Kidney glomerular epithelial cell (primary cell): Measurements from ENCODE around the gene NACAD.
"Not testable (repeated sequence)": the region's sequence is repeated elsewhere in the genome, so short reads cannot be mapped to it uniquely, and the experiment has no call there.

Experiments used
- DNase-seq: peaks from one replicate; lab custom pipeline; 2025; lab: John Stamatoyannopoulos, UW

The NACAD gene

GRCh38 chr7:45114257-45114656 is 25.5 kb upstream of the NACAD start:
- not testable (repeated sequence) for DNase-seq

DNA sequence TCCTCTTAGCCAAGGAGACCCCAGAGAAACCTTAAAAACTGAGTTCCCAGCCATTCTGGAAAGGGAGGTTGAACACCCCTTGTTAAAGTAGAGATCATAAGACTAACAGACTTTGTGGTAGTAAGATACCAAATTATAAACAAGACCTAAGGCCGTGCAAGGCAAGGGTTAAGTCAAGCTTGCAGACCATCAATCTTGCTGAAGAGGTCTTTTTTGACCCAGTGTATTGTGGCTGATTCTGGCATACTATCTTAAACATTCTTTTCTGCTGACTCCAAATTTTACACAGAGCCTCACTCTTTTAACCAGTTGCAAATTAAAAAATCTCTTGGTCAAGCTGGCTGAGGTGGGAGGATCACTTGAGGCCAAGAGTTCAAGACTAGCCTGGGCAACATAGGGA is 23.9 kb upstream of the NACAD start:
- no peak for DNase-seq

DNA sequence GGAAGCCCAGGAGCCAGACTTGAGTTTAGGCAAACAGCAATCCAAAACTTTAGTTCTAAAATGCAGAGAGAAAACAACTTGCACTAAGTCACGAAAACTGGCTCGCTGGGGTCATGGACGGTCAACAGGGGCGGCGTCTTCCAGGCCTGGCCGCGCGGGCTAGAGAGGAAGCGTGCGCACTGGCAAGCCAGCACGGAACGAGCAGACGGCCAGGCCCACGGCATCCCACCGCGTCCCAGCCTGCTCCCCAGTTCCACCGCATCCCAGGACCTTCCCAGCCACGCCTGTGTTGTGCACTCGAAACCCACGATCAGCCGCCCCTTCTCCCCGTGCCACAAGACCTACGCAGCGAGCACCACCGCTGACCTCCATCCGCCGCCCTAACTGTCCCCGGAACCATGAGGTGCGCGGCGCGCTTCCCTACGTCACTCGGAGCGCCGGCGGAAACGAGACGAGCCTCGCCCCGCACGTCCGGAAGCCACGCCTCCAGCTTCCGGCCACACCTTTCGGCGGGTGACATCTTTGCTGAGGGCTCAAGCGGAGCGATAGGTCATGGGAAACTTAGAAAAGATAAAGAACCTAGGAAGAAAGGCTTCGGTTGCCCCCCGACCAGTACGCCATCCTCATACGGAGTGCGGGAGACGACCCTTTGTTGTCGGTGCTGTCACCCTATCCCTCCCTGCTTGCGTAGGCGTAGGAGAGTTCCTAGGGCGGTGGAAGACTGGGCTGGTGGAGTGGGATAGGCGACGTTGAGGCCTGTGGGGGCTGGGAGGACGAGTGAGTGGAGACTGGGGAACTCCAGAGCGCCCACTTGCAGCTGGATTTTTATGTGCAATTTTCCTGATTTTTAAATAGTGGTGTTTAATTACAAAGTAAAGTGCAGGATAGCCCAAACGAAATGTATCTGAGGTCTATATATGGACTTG is 22.8 kb upstream of the NACAD start, which contains the start of gene TBRG4:
TSS of gene TBRG4 (minus strand) at position 400 of the 926 bp plus-strand sequence. CDS start 2,460 bp downstream, outside the sequence.
- DNase-seq = peak; percentile 87

DNA sequence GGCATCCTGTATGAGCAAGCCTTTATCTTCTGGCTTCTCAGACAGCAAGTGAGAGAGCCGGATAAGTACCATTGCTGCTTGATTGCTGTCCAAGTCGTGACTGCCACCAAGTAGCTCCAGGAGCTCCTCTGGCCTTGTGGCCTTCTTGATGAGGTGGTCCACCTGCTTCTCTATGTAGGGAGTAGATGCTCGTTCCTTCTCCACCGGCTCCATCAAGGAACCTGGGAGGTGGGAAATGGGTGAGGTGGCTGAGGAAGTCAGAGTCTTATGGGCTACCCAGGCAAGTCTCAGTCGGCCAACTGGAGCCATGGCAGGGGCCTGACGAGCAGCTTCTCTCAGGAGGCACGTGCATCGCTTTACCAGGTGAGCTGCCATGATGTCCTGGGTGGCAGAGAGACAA is 20.1 kb upstream of the NACAD start:
- no peak for DNase-seq

DNA sequence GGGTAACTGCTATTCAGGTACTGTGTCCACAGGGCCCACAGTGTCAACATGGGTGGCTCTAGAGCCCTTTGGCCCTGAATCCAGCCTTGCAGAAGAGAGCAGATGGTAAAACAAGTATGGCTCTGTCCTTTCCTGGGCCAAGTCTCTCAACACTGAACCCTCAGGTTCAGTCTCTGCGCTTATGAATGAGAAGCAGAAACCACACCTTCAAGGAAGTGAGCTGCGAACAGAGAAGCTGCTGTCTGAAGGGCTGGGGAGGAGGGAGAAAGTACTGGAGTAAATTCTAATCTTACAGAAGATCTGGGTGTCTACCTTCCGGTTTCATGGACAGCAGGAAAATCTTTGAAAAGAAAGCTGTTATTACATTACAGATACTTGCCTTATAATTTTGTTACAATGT is 18.6 kb upstream of the NACAD start:
- no peak for DNase-seq

GRCh38 chr7:45106820-45107219 is 18.1 kb upstream of the NACAD start:
- no peak for DNase-seq

DNA sequence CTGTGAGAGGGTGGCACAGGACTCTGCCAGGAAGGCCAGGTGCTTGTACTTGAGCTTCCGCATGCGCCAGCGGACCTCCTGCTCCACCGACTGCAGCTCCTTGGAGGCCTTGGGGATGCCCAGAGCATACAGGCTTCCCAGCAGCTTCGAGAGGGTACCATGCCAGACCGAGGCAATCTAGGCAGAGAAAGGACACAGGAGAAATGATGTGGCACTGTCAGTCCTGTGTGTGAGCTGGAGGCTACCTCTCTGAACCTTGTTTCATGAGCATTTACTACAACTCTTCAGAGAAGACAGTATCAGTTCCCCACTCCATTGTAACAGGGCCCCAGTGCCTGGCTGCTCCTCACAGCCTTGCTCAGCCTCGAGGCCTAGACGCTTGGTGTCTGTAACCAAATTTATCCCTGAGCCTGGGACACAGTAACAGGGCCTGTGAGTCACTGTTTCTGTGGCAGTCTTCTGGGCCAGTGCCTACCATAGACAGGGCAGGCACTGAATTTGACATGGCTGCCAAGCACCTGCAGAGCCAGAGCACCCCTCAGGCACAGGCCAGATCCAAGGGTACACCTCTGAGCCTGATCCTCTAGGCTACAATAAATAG is 16.9 kb upstream of the NACAD start:
- no peak for DNase-seq

DNA sequence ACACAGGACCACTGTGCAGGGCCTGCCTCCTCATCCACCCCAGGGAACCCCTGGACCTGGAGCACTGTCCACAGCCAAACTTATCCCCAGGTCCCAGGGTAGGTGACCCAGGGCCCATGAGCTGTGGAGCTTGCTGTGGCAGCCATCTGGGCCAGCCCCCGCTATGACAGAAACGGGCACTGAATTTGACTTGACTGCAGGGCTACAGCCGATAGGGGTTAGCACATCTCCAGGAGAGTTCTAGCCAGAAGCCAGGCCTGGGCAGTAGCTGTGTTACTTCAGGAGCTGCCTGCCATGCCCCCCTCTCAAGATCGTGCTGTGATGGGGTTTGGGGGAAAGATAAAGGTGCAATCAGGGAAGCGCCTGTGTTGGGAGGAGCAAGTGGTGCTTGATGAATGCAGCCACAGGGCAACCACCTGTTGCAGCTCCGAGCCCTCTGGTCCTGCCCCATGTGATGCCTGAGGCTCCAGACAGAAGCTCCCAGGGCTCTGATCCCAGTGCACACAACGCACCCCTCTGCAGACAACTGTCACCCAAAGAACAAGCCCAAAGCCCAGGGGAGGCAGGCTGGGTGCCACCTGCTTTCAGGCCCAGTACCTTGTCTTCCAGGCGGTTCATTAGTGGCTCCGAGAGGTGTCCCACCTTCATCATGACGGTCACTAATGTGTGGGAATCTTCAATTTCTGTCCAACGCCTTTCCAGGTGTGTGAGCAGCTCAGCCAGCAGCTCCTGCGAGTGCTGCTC is 16.2 kb upstream of the NACAD start:
- no peak for DNase-seq

DNA sequence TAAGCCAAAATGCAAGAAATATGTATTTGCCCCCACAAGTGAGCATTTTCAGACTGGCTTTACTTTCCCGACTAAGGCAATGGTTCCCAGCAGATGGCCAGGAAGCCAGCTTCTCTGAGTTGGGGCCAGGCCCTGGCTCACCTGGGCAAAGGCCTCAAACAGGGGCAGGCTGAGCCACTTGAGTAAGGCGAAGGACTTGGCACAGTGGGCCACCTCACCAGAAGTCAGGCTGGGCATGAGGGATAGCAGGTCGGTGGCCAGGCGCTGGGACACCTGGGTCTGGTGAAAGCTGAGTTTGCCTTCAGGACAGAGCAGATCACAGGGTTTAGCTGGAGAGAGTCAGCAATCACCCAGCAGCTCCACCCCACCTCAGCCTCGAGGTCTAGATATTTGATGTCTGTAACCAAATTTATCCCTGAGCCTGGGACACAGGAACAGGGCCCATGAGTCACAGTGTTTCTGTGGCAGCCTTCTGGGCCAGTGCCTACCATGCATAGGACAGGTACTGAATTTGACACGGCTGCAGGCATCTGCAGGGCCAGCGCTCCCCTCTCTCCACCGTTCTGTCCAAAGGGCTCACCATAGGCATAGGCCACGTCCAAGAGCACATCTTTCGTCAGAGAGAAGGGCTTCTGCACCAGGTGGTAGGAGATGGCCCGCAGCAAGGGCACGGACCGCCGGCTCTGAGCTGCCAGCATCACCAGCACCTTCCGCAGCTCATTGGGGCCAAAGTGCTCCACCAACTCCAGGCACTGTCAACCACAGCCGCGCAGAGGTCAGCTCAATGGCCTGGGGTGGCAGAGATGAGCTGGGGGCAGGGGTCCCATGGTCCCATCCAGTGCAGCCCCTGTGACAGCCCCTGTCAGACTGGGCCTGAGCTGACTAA is 15.4 kb upstream of the NACAD start:
- no peak for DNase-seq

GRCh38 chr7:45102785-45103712 is 14.3 kb upstream of the NACAD start:
- DNase-seq = no peak

GRCh38 chr7:45101748-45102147 is 13.0 kb upstream of the NACAD start:
- no peak for DNase-seq

- DNase-seq = no peak
These were observed 12.2 kb upstream of the NACAD start for GRCh38 chr7:45100761-45101480.

DNA sequence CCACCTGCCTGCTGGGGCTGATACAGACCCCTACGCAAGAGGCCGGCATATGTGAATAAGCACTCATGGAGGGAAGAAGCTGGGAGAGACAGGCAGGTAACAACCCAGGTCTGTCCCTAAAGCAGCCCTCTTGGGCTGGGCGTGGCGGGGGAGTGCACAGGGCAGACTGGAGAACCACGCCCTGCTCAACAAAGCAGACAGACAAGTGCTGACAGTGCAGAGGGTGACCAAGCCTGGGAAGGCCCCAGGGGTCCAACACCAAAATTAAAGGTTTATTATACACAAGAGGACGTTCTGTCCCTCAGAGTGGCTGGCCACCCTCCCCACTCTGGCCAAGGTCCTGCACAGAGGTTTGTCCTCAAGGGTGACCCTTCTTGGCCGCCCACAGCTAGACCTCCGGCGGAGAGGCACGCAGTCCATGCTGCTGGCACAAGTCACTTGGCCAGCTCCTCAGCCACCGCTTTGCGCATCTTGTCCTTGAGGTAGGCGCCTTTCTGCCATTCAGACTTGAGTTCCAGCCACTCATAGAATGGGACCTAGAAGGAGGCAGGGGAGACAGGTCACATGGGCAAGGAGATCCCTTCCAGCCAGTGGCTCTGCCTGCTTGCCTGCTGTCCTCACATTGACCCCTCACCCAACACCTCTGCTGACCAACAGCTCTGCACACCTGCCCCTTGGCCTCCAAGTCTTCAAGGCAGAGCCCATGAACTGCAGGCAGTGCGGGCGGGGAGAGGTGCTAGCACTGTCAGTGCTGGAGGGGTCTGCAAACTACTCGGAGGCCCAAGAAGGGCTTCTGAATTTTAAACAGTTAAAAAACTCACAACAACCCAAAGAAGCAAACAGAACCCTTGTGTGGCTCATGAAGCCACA is 11.4 kb upstream of the NACAD start:
- DNase-seq = no peak

GRCh38 chr7:45098983-45099839 is 10.4 kb upstream of the NACAD start:
- no peak for DNase-seq

DNA sequence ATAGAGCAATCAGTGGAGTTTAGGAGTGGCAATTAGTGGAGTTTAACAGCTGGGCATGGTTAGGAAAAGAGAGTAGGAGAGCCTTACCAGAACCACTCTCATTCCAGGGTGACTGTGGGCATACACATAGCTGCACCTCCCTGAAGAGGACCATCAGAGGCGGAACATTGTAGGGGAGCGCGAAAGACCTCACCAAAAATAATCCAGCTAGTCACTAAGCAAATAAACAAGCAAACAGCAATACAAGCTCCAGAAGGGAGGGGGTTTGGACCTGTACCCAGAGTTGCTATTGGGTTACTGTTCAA is 4.1 kb upstream of the NACAD start:
- no peak for DNase-seq

DNA sequence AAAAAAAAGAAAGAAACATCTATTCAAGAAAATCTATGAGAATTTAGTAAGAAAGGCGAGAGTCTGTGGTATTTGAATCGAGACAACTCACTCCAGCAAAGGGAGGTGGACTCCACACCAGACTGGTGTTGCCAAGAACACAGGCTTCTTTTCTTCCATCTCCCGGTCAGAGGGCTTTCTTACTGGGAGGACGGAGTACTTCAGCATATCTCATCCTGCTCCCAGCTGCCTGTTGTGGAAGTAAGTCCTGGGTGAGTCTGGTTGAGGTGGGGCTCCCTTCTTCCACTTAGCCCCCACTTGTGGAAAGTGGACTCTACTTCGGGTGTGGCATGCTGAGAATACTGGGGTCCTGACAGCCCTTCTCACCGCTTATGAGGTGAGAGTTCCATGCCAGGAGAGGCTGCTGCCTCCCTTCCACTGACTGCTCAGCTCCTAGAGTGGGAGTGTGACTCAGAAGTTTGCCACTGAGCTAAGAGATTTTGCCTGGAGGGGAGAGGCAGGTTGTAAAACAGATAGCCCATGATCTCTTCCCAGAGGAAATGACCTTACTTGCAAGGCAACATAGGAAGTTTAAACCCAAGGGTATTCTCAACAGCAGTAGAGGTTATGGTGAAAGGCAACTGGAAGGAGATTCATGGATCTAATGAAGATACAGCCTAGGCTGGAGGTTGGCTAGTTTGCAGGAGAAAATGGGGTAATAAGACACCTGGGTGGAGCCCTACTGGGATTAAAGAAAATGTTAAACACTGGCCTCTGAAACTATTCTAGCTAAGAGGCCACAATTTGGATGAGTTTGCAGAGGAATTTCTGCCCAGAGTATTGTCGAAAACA is 3.5 kb upstream of the NACAD start:
- peak; percentile 2 for DNase-seq

DNA sequence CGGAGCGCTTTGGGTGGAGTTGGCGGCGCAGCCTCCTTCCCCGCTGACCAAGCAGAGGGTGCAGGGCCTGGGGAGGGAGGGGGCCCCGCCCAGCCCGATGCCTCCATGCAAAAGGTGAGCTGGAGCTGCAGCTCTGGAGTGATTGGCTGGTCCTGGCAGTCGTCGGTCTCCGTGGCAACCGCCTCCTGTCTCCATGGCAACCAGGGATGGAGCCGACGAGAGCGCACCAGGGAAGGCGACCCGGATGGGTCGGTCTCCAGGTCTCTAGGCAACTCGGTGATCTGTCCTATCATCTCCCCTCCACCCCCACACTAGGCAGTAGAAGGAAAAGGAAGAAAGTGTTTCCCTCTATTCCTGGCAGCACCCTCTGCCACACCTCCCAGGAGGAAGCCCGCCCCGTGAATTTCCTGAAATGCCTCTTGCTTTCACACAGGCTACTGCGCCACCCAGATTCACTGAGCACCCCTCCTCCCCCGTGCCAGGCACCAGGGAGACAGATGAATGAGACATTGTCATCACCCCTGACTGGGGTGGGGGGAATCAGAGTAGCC is 647 bp upstream of the NACAD start:
- peak; percentile 13 for DNase-seq
